Measurements from ENCODE around the gene STXBP1.

DNA sequence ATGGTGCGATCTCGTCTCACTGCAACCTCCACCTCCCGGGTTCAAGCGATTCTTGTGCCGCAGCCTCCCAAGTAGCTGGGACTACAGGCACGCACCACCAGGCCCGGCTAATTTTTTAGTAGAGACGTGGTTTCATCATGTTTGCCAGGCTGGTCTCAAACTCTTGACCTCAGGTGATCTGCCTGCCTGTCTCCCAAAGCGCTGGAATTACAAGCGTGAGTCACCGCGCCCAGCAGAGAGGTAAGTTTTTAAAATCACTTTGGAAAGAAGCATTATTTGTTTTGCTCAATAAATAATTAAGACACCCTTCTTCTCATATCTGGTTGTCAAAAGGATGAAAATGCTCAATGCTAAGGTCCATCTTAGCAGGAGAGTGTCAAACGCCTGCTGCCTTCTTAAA is 48.5 kb upstream of the STXBP1 start:
- TF ChIP-seq, protein P1, sequence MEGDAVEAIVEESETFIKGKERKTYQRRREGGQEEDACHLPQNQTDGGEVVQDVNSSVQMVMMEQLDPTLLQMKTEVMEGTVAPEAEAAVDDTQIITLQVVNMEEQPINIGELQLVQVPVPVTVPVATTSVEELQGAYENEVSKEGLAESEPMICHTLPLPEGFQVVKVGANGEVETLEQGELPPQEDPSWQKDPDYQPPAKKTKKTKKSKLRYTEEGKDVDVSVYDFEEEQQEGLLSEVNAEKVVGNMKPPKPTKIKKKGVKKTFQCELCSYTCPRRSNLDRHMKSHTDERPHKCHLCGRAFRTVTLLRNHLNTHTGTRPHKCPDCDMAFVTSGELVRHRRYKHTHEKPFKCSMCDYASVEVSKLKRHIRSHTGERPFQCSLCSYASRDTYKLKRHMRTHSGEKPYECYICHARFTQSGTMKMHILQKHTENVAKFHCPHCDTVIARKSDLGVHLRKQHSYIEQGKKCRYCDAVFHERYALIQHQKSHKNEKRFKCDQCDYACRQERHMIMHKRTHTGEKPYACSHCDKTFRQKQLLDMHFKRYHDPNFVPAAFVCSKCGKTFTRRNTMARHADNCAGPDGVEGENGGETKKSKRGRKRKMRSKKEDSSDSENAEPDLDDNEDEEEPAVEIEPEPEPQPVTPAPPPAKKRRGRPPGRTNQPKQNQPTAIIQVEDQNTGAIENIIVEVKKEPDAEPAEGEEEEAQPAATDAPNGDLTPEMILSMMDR (IDR thresholded peaks at IDR 0.05) = no peak
- TF ChIP-seq, protein P2, sequence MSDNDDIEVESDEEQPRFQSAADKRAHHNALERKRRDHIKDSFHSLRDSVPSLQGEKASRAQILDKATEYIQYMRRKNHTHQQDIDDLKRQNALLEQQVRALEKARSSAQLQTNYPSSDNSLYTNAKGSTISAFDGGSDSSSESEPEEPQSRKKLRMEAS (IDR thresholded peaks at IDR 0.05) = no peak
- TF ChIP-seq, protein P3, sequence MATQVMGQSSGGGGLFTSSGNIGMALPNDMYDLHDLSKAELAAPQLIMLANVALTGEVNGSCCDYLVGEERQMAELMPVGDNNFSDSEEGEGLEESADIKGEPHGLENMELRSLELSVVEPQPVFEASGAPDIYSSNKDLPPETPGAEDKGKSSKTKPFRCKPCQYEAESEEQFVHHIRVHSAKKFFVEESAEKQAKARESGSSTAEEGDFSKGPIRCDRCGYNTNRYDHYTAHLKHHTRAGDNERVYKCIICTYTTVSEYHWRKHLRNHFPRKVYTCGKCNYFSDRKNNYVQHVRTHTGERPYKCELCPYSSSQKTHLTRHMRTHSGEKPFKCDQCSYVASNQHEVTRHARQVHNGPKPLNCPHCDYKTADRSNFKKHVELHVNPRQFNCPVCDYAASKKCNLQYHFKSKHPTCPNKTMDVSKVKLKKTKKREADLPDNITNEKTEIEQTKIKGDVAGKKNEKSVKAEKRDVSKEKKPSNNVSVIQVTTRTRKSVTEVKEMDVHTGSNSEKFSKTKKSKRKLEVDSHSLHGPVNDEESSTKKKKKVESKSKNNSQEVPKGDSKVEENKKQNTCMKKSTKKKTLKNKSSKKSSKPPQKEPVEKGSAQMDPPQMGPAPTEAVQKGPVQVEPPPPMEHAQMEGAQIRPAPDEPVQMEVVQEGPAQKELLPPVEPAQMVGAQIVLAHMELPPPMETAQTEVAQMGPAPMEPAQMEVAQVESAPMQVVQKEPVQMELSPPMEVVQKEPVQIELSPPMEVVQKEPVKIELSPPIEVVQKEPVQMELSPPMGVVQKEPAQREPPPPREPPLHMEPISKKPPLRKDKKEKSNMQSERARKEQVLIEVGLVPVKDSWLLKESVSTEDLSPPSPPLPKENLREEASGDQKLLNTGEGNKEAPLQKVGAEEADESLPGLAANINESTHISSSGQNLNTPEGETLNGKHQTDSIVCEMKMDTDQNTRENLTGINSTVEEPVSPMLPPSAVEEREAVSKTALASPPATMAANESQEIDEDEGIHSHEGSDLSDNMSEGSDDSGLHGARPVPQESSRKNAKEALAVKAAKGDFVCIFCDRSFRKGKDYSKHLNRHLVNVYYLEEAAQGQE (IDR thresholded peaks at IDR 0.05) = no peak
- no peak for TF ChIP-seq GATA3 (IDR thresholded peaks at IDR 0.05; ENCODE audit: borderline replicate concordance)
